ENCODE results near the gene DMXL1.

DNA sequence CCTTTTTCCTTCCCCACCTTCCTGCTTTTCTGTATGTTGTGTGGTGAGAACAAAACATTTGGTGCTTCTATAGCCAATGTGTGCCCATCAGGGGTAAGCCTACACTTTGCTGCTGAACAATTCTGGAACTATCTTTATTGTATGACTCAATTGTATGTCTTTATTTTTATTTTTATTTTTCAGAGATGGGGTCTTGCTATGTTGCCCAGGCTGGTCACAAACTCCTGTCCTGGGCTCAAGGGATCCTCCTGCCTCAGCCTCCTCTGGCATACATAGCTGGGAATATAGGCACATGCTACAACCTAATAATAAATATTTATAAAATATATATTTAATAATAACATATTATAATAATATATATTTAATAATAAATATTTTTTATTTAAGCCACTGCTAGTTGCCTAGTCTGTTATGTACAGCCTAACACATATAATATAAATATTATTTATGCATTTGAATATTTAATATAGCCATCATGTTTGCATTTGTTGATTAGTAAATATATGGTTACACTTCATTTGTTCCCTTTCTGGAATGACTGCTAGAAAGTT, 11.8 kb upstream of the DMXL1 start:
- TF ChIP-seq CTCF (IDR thresholded peaks at IDR 0.05): no peak
- no peak for TF ChIP-seq POLR2A (IDR thresholded peaks at IDR 0.05)

Data from esophagus squamous epithelium (tissue), 4 donors.